ENCODE data around the gene GMPPB.

GMPPB gene

GRCh38 chr3:49718858-49719213, 4.9 kb downstream of the GMPPB start:
- Histone ChIP-seq H3K27ac (ENCODE audit: low read length) (no peak overlapping the region), H3K4me1 (ENCODE audit: low read length) (peaks cover 9% of the 10 kb centered on the region), H3K9me3 (ENCODE audit: insufficient read depth, low read length) (no peaks in the 10 kb centered on the region), H3K4me2 (ENCODE audit: low read length) (no peak overlapping the region), H3K79me2 (ENCODE audit: low read length) (peaks cover 25% of the 10 kb centered on the region), H4K20me1 (ENCODE audit: insufficient read depth, low read length) (no peaks in the 10 kb centered on the region), H2AFZ (ENCODE audit: low read depth, low read length) (no peak overlapping the region), H3K9ac (ENCODE audit: low read length) (no peak overlapping the region), H3K27me3 (ENCODE audit: low read depth, low read length) (no peaks in the 10 kb centered on the region), H3K4me3 (ENCODE audit: low read length) (no peak overlapping the region), H3K36me3 (replicated peaks; ENCODE audit: low read depth, low read length) (peaks cover 53% of the 10 kb centered on the region)
- TF ChIP-seq EZH2phosphoT487 (IDR thresholded peaks at IDR 0.05; ENCODE audit: low read depth): no peak
- TF ChIP-seq, protein P1, sequence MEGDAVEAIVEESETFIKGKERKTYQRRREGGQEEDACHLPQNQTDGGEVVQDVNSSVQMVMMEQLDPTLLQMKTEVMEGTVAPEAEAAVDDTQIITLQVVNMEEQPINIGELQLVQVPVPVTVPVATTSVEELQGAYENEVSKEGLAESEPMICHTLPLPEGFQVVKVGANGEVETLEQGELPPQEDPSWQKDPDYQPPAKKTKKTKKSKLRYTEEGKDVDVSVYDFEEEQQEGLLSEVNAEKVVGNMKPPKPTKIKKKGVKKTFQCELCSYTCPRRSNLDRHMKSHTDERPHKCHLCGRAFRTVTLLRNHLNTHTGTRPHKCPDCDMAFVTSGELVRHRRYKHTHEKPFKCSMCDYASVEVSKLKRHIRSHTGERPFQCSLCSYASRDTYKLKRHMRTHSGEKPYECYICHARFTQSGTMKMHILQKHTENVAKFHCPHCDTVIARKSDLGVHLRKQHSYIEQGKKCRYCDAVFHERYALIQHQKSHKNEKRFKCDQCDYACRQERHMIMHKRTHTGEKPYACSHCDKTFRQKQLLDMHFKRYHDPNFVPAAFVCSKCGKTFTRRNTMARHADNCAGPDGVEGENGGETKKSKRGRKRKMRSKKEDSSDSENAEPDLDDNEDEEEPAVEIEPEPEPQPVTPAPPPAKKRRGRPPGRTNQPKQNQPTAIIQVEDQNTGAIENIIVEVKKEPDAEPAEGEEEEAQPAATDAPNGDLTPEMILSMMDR (IDR thresholded peaks at IDR 0.05; ENCODE audit: low read depth, low read length): no peak

DNA sequence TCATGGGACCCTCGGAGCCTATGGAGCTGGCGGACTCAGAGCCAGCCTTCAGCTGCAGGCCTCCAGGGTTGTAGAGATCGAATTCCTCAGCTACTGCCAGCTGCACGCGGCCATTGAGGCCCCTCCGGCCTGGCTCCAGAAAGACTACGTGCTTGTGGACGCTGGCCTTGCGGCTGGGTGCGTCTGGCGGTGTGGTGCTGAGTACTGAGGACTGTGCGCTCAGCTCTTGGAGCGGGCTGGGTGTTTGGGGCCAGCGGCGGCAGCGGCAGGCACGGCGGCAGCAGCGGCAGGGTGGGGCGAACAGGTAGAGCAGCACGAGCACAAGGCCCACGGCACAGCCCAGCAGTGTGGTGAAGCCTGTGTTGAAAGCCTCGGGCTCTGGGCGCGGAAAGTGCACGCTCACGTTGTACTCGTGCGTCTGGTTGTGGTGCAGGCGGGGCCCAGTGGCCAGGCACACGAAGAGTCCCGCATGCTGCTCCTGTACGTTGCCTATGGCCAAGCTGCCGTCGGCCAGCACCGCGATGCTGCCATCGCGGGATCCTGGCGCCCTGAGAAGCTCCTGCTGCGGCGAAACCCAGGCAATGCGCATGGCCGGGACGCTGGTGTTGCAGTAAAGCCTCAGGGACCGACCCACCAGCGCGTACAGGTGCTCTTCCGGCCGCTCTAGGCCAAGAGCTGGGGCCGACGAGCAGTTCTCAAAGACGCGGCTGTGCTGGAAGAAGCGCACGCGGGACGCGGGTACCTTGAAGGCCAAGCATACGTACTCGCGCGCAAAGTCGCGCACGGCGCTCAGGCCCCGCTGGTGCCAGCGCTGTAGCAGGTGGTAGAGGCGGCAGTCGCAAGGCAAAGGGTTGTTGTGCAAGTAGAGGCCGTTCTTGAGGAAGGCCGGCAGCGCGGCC, 5.5 kb downstream of the GMPPB start:
- Histone ChIP-seq H3K4me3 (ENCODE audit: low read length) (no peak overlapping the region), H2AFZ (ENCODE audit: low read depth, low read length) (no peak overlapping the region), H3K79me2 (ENCODE audit: low read length) (peaks cover 20% of the 10 kb centered on the region), H3K27me3 (ENCODE audit: low read depth, low read length) (no peaks in the 10 kb centered on the region), H3K9me3 (ENCODE audit: insufficient read depth, low read length) (no peaks in the 10 kb centered on the region), H3K4me2 (ENCODE audit: low read length) (no peak overlapping the region), H3K9ac (ENCODE audit: low read length) (no peak overlapping the region), H4K20me1 (ENCODE audit: insufficient read depth, low read length) (no peaks in the 10 kb centered on the region), H3K36me3 (replicated peaks; ENCODE audit: low read depth, low read length) (peaks cover 53% of the 10 kb centered on the region), H3K27ac (ENCODE audit: low read length) (no peak overlapping the region), H3K4me1 (ENCODE audit: low read length) (peaks cover 9% of the 10 kb centered on the region)
- TF ChIP-seq, protein P1 (IDR thresholded peaks at IDR 0.05; ENCODE audit: low read depth, low read length): no peak
- no peak for TF ChIP-seq EZH2phosphoT487 (IDR thresholded peaks at IDR 0.05; ENCODE audit: low read depth)

DNA sequence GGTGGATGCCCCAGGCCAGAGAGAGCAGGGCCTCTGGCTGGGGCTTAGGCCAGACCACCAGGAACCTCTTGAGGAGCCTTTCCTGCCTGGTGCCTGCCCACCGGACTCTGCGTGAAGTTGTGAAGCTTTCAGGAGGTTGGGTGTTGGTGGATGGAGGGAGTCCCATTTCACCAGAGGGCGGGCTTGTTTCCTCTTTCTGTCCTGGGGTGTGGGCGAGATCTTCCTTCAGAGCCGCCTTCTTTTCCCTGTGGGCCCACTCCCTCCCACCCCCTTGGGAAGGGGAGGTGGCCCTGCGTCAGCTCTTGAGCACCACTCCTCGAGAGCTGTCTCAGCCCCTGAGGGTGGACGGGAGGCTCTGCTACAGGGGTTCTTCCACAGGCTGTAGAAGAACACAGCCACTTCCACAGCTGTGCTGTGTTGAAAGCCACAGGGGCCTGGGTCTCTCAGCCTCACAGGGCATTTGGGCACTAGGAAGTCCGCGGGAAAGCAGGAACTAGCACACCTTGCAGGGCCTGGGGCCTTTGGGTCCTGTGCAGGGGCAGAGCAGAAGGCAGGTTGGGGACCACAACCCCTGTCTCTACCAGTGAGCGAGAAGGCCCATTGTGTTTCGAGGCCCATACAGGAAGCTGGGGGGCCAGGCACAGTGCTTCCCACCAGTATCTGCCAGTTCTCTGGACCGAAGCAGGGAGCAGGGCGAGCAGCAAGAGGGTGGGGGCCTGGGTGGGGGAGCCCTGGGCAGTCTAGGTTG, 6.4 kb downstream of the GMPPB start:
- H3K27me3 ChIP-seq (ENCODE audit: low read depth, low read length): no peaks in the 10 kb centered on the region
- H3K4me2 ChIP-seq (ENCODE audit: low read length): no peak overlapping the region
- no peaks in the 10 kb centered on the region for H3K9me3 ChIP-seq (ENCODE audit: insufficient read depth, low read length)
- no peak overlapping the region for H2AFZ ChIP-seq (ENCODE audit: low read depth, low read length)
- H3K79me2 ChIP-seq (ENCODE audit: low read length): peaks cover 11% of the 10 kb centered on the region
- peaks cover 1% of the 10 kb centered on the region for H3K4me1 ChIP-seq (ENCODE audit: low read length)
- no peak for TF ChIP-seq EZH2phosphoT487 (IDR thresholded peaks at IDR 0.05; ENCODE audit: low read depth)
- TF ChIP-seq, protein P1 (IDR thresholded peaks at IDR 0.05; ENCODE audit: low read depth, low read length): no peak
- no peak overlapping the region for H3K9ac ChIP-seq (ENCODE audit: low read length)
- H3K27ac ChIP-seq (ENCODE audit: low read length): no peak overlapping the region
- peaks cover 48% of the 10 kb centered on the region for H3K36me3 ChIP-seq (replicated peaks; ENCODE audit: low read depth, low read length)
- H3K4me3 ChIP-seq (ENCODE audit: low read length): no peak overlapping the region
- H4K20me1 ChIP-seq (ENCODE audit: insufficient read depth, low read length): no peaks in the 10 kb centered on the region

DNA sequence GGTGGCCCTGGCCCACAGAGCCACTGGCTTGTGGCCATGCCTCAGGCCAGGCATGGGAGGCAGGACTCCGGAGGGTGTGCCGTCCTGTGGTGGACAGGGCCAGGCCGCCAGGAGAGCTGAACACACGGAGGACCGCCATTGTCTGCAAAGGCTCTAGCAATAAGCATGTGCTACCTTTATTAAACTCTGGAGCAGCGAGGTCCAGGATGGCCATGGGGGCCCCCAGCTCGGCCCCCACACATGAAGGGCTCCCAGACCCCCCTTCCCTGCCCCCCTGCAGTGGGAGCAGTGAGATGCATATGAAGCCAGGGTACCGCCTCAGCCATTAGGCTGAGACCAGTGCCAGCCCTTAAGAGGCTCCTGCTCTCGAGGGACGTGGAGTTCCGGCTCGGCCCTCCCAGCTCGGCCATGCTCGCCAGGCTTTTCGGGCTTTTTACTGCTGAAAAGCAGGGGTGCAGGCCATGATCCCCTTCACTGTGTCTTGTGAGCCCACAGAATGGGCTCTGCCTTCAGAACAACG, 7.0 kb downstream of the GMPPB start:
- Histone ChIP-seq H3K9me3 (ENCODE audit: insufficient read depth, low read length) (no peaks in the 10 kb centered on the region), H3K27me3 (ENCODE audit: low read depth, low read length) (no peaks in the 10 kb centered on the region), H4K20me1 (ENCODE audit: insufficient read depth, low read length) (no peaks in the 10 kb centered on the region), H3K9ac (ENCODE audit: low read length) (no peak overlapping the region), H3K4me1 (ENCODE audit: low read length) (no peaks in the 10 kb centered on the region), H3K4me2 (ENCODE audit: low read length) (no peak overlapping the region), H3K4me3 (ENCODE audit: low read length) (no peak overlapping the region), H3K36me3 (replicated peaks; ENCODE audit: low read depth, low read length) (peaks cover 42% of the 10 kb centered on the region), H2AFZ (ENCODE audit: low read depth, low read length) (no peak overlapping the region), H3K27ac (ENCODE audit: low read length) (no peak overlapping the region), H3K79me2 (ENCODE audit: low read length) (peaks cover 5% of the 10 kb centered on the region; the same call in 1 of the 2 replicates)
- TF ChIP-seq, protein P1 (IDR thresholded peaks at IDR 0.05; ENCODE audit: low read depth, low read length): no peak
- TF ChIP-seq EZH2phosphoT487 (IDR thresholded peaks at IDR 0.05; ENCODE audit: low read depth): no peak

Measured in OCI-LY3 (cell line).